Measurements from ENCODE around the gene NT5C2.
A peak's percentile ranks its signal among the peaks of the same experiment; 100 is the strongest.
"Not testable (repeated sequence)": the region's sequence is repeated elsewhere in the genome, so short reads cannot be mapped to it uniquely, and the experiment has no call there.

NT5C2 gene

DNA sequence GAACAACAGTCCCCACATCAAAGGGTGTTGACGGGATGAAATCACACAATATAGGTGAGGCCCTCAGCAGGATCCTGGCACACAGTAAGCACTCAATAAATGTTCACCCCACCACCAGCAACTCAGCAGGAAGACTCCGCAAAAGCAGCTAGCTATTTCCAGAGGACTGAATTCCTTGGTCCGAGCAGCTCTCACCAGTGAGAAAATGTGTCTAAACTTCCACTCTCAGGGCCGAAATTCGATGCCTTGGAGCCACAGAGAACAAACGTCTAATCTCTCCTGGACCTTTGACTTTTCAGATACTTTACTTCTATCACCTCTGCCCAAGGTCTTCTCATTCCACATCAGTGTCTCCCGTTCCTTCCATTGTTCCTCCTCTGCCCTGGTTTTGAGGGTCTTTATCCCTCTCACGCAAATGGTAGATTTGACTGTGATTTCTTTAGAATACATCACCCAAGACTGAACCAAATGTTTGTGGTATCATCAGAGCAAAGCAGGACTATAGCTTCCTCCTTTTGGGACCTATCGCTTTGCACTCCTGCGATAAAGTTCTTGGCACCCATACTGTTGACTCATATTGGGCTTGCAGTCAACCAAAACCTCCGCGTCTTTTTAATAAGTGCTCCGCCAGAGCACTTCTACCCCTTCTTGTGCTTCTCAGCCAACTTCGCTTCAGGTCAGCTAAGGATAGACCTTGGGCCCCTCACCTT lies 903 bp upstream of the NT5C2 start:
- no peak overlapping the region for H3K27ac ChIP-seq (ENCODE audit: low read depth, low read length)

DNA sequence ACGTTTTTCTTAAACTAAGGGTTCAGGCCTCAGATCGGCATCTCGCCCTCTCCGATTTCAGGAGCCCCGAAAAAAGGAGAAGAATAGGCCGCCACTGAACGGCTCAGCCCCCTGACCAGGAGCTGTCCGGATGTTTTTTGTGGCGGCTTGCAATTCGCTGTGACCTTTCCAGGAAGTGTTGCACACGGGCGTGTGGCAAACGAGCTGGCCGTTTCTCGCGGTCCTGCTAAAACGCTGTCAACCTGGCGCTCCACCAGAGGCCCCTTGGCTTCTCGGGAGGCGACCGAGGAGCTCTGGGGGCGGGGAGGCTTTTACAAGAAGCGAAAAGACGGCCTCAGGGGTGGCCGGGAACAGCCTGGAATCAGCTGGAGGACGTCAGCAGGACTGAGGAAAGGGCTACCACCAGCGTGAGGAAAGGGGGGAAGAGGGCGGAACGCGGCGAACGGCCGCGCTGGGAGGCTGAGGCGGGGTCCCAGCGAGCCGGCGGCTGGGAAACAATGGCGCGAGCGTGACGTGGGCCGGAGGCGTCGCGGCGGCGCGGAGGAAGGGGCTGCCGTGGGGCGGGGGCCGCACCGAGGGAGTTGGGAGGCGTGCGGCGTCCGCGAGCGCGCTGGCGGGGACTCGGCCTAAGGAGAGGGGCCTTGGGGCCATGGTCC lies 493 bp downstream of the NT5C2 start:
- H3K36me3 ChIP-seq (ENCODE audit: control insufficient read depth, low read length), result peaks cover 40% of the 10 kb centered on the region
- no peaks in the 10 kb centered on the region for H3K27me3 ChIP-seq (ENCODE audit: control insufficient read depth, low read length)
- TF ChIP-seq, protein P1, sequence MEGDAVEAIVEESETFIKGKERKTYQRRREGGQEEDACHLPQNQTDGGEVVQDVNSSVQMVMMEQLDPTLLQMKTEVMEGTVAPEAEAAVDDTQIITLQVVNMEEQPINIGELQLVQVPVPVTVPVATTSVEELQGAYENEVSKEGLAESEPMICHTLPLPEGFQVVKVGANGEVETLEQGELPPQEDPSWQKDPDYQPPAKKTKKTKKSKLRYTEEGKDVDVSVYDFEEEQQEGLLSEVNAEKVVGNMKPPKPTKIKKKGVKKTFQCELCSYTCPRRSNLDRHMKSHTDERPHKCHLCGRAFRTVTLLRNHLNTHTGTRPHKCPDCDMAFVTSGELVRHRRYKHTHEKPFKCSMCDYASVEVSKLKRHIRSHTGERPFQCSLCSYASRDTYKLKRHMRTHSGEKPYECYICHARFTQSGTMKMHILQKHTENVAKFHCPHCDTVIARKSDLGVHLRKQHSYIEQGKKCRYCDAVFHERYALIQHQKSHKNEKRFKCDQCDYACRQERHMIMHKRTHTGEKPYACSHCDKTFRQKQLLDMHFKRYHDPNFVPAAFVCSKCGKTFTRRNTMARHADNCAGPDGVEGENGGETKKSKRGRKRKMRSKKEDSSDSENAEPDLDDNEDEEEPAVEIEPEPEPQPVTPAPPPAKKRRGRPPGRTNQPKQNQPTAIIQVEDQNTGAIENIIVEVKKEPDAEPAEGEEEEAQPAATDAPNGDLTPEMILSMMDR (IDR thresholded peaks at IDR 0.05; ENCODE audit: low read depth, low read length, poor library complexity, severe bottlenecking), result no peak
- TF ChIP-seq EZH2phosphoT487 (IDR thresholded peaks at IDR 0.05; ENCODE audit: borderline replicate concordance, low read length), result no peak
- peaks cover 62% of the 10 kb centered on the region for H3K79me2 ChIP-seq (ENCODE audit: control insufficient read depth, low read length)
- no peaks in the 10 kb centered on the region for H3K9me3 ChIP-seq (ENCODE audit: control insufficient read depth, insufficient read depth, low read length)
- H3K4me3 ChIP-seq (ENCODE audit: low read length), result peak overlapping the region; percentile 89
- peak overlapping the region; percentile 71 for H3K27ac ChIP-seq (ENCODE audit: low read depth, low read length)
- no peaks in the 10 kb centered on the region for H3K9me2 ChIP-seq (replicated peaks; ENCODE audit: control insufficient read depth, low read length)
- peaks cover 16% of the 10 kb centered on the region; the same call in 1 of the 2 replicates for H4K20me1 ChIP-seq (ENCODE audit: control insufficient read depth, insufficient read depth, low read depth, low read length)
- H3F3A ChIP-seq (ENCODE audit: control insufficient read depth, insufficient read depth), result peaks cover 3% of the 10 kb centered on the region
- peak overlapping the region; percentile 70 for H3K4me2 ChIP-seq (ENCODE audit: low read length)
- H3K4me1 ChIP-seq (ENCODE audit: control insufficient read depth, low read length), result peaks cover 44% of the 10 kb centered on the region

More for the DNA sequence above, 903 bp upstream of the NT5C2 start:
- Histone ChIP-seq H3K4me1 (ENCODE audit: control insufficient read depth, low read length) (peaks cover 33% of the 10 kb centered on the region), H3K36me3 (ENCODE audit: control insufficient read depth, low read length) (peaks cover 29% of the 10 kb centered on the region), H3K27me3 (ENCODE audit: control insufficient read depth, low read length) (no peaks in the 10 kb centered on the region), H3K79me2 (ENCODE audit: control insufficient read depth, low read length) (peaks cover 48% of the 10 kb centered on the region), H4K20me1 (ENCODE audit: control insufficient read depth, insufficient read depth, low read depth, low read length) (peaks cover 16% of the 10 kb centered on the region; the same call in 1 of the 2 replicates), H3K4me2 (ENCODE audit: low read length) (peak overlapping the region; percentile 78), H3F3A (ENCODE audit: control insufficient read depth, insufficient read depth) (peaks cover 3% of the 10 kb centered on the region; the same call in 1 of the 2 replicates), H3K9me2 (replicated peaks; ENCODE audit: control insufficient read depth, low read length) (no peaks in the 10 kb centered on the region), H3K9me3 (ENCODE audit: control insufficient read depth, insufficient read depth, low read length) (no peaks in the 10 kb centered on the region), H3K4me3 (ENCODE audit: low read length) (peak overlapping the region; percentile 89)
- TF ChIP-seq, protein P1 (IDR thresholded peaks at IDR 0.05; ENCODE audit: low read depth, low read length, poor library complexity, severe bottlenecking), result no peak
- TF ChIP-seq EZH2phosphoT487 (IDR thresholded peaks at IDR 0.05; ENCODE audit: borderline replicate concordance, low read length), result no peak

GRCh38 chr10:103192089-103192450 lies 1.0 kb downstream of the NT5C2 start:
- peaks cover 6% of the 10 kb centered on the region for H3F3A ChIP-seq (ENCODE audit: control insufficient read depth, insufficient read depth)
- no peak for TF ChIP-seq EZH2phosphoT487 (IDR thresholded peaks at IDR 0.05; ENCODE audit: borderline replicate concordance, low read length)
- TF ChIP-seq, protein P1 (IDR thresholded peaks at IDR 0.05; ENCODE audit: low read depth, low read length, poor library complexity, severe bottlenecking), result no peak
- no peaks in the 10 kb centered on the region for H3K9me2 ChIP-seq (replicated peaks; ENCODE audit: control insufficient read depth, low read length)
- H3K4me2 ChIP-seq (ENCODE audit: low read length), result peak overlapping the region; percentile 70
- H3K27ac ChIP-seq (ENCODE audit: low read depth, low read length), result peak overlapping the region; percentile 71
- H3K36me3 ChIP-seq (ENCODE audit: control insufficient read depth, low read length), result peaks cover 41% of the 10 kb centered on the region
- H4K20me1 ChIP-seq (ENCODE audit: control insufficient read depth, insufficient read depth, low read depth, low read length), result peaks cover 16% of the 10 kb centered on the region; the same call in 1 of the 2 replicates
- peak overlapping the region; percentile 89 for H3K4me3 ChIP-seq (ENCODE audit: low read length)
- peaks cover 67% of the 10 kb centered on the region for H3K79me2 ChIP-seq (ENCODE audit: control insufficient read depth, low read length)
- H3K4me1 ChIP-seq (ENCODE audit: control insufficient read depth, low read length), result peaks cover 45% of the 10 kb centered on the region
- H3K27me3 ChIP-seq (ENCODE audit: control insufficient read depth, low read length), result no peaks in the 10 kb centered on the region
- H3K9me3 ChIP-seq (ENCODE audit: control insufficient read depth, insufficient read depth, low read length), result no peaks in the 10 kb centered on the region

GRCh38 chr10:103191198-103191597 lies 1.9 kb downstream of the NT5C2 start:
- peaks cover 54% of the 10 kb centered on the region for H3K4me1 ChIP-seq (ENCODE audit: control insufficient read depth, low read length)
- H3F3A ChIP-seq (ENCODE audit: control insufficient read depth, insufficient read depth); H3K27me3 ChIP-seq (ENCODE audit: control insufficient read depth, low read length); H3K9me3 ChIP-seq (ENCODE audit: control insufficient read depth, insufficient read depth, low read length); H3K9me2 ChIP-seq (replicated peaks; ENCODE audit: control insufficient read depth, low read length); H3K27ac ChIP-seq (ENCODE audit: low read depth, low read length): not testable (repeated sequence)
- peaks cover 45% of the 10 kb centered on the region for H3K36me3 ChIP-seq (ENCODE audit: control insufficient read depth, low read length)
- H3K4me3 ChIP-seq (ENCODE audit: low read length), result peak overlapping the region; percentile 89
- peak overlapping the region; percentile 70 for H3K4me2 ChIP-seq (ENCODE audit: low read length)
- peaks cover 76% of the 10 kb centered on the region for H3K79me2 ChIP-seq (ENCODE audit: control insufficient read depth, low read length)
- H4K20me1 ChIP-seq (ENCODE audit: control insufficient read depth, insufficient read depth, low read depth, low read length), result peaks cover 16% of the 10 kb centered on the region; the same call in 1 of the 2 replicates
